ENCODE results near the gene DNAJC18.

DNA sequence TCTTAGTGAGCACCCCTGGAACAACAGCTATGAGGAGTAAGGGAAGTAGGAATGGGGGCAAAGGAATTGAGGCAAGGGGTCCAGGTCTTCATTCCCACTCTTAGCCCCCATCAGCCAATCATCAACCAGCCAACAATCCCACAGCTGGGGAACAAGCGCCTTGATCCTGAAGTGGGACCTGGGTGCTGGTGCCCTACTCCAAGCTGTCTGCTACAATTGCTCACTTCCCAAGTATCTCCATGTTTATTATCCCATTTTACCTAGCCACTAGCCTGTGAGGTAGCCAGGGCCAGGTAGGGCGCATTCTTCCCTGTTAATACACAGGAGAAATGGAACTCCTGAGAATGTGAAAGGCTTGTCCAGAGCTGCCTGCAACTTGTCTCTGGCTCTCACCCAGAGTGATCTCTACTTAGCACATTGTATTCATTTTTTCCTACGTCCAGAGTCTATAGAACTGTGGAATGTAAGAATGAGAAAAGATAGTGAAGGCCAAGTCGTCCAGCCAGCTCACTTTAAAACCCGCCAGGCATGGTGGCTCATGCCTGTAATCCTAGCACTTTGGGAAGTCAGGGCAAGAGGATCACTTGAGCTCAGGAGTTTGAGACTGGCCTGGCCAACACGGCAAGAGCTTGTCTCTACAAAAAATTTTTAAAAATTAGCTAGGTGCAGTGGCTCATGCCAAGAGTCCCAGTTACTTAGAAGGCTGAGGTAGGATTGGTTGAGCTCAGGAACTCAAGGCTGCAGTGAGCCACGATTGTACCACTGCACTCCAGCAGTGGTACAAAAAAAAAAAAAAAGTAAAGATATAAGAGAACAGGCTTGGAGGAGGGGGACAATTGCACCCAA lies 6.2 kb upstream of the DNAJC18 start:
- TF ChIP-seq, protein P1, sequence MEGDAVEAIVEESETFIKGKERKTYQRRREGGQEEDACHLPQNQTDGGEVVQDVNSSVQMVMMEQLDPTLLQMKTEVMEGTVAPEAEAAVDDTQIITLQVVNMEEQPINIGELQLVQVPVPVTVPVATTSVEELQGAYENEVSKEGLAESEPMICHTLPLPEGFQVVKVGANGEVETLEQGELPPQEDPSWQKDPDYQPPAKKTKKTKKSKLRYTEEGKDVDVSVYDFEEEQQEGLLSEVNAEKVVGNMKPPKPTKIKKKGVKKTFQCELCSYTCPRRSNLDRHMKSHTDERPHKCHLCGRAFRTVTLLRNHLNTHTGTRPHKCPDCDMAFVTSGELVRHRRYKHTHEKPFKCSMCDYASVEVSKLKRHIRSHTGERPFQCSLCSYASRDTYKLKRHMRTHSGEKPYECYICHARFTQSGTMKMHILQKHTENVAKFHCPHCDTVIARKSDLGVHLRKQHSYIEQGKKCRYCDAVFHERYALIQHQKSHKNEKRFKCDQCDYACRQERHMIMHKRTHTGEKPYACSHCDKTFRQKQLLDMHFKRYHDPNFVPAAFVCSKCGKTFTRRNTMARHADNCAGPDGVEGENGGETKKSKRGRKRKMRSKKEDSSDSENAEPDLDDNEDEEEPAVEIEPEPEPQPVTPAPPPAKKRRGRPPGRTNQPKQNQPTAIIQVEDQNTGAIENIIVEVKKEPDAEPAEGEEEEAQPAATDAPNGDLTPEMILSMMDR (IDR thresholded peaks at IDR 0.05; ENCODE audit: low read length) = no peak
- TF ChIP-seq EZH2 (IDR thresholded peaks at IDR 0.05; ENCODE audit: borderline replicate concordance, low read length) = no peak

All from OCI-LY1 (cell line).